Spleen (tissue), 11 donors: ENCODE measurements around the gene EPHA6. TPM values are rescaled to one million over a fixed set of nuclear protein-coding genes. Genes with fewer than 3 reads are reported as not detected.

ENCODE experiments used
- DNase-seq: peaks from one replicate; pipeline ENCODE4 v3.0.0-alpha.2; 2020
- H3K27ac ChIP-seq, 8 donors: fragments of 200-600 bp; sonication (generic) in 7 of 8; 1 replicate in 4 of 8; 2 replicates in 4 of 8; pipeline versions ENCODE4 v1.5.0 to v1.8.0; 2016 to 2021; ENCODE audit warnings: inconsistent platforms in 4 of 8, mild to moderate bottlenecking in 4 of 8, moderate library complexity in 1 of 8
- H3K27me3 ChIP-seq, 7 donors: fragments of 200-600 bp; sonication (generic) in 6 of 7; replicated peaks in 1 of 7; 1 replicate in 4 of 7; 2 replicates in 3 of 7; pipeline versions ENCODE4 v1.5.0 to v1.8.0; 2016 to 2021; ENCODE audit warnings: inconsistent platforms in 3 of 7, mild to moderate bottlenecking in 1 of 7
- H3K36me3 ChIP-seq, 6 donors: fragments of 200-600 bp; sonication (generic) in 5 of 6; 1 replicate in 4 of 6; 2 replicates in 2 of 6; pipeline versions ENCODE4 v1.5.0 to v1.8.0; 2016 to 2021; ENCODE audit warnings: inconsistent platforms in 2 of 6
- H3K4me1 ChIP-seq, 6 donors: fragments of 200-600 bp; sonication (generic) in 5 of 6; 1 replicate in 3 of 6; 2 replicates in 3 of 6; pipeline versions ENCODE4 v1.5.0 to v1.8.0; 2016 to 2021; ENCODE audit warnings: inconsistent platforms in 3 of 6
- H3K4me3 ChIP-seq, 8 donors: fragments of 200-600 bp; sonication (generic) in 7 of 8; 1 replicate in 4 of 8; 2 replicates in 4 of 8; pipeline versions ENCODE4 v1.5.0 to v1.8.0; 2016 to 2021; ENCODE audit warnings: inconsistent platforms in 4 of 8, mild to moderate bottlenecking in 4 of 8, moderate library complexity in 2 of 8
- H3K9me3 ChIP-seq, 8 donors: fragments of 200-600 bp; sonication (generic) in 7 of 8; 1 replicate in 4 of 8; 2 replicates in 4 of 8; pipeline versions ENCODE4 v1.5.0 to v1.8.0; 2016 to 2021; ENCODE audit warnings: inconsistent platforms in 4 of 8
- CTCF ChIP-seq, 11 experiments: fragments of 200-600 bp in 7 of 11; fragments of 450-650 bp in 4 of 11; sonication (generic) in 4 of 11; IDR thresholded peaks in 8 of 11; conservative IDR thresholded peaks in 3 of 11; 1 replicate in 7 of 11; 2 replicates in 4 of 11; pipeline versions ENCODE4 v1.4.0 to v1.8.0; 2016 to 2021; ENCODE audit warnings: antibody characterized with exemption in 11 of 11, inconsistent platforms in 4 of 11, mild to moderate bottlenecking in 1 of 11
- POLR2A ChIP-seq, 3 donors: fragments of 450-650 bp; IDR thresholded peaks; one replicate each; pipeline ENCODE4 v1.5.1; 2017; ENCODE audit warnings: antibody characterized with exemption in 3 of 3, mild to moderate bottlenecking in 1 of 3
- POLR2AphosphoS5 ChIP-seq, 3 donors: sonication (generic); formaldehyde crosslinking; IDR thresholded peaks; one replicate each; pipeline ENCODE4 v1.5.1; 2017; ENCODE audit warnings: antibody characterized with exemption in 3 of 3
- WGBS, 5 donors: extraction: QIAGEN DNeasy Blood & Tissue Kit in 3 of 5; methylation state at CpG; one replicate each; pipeline versions ENCODE4 v1.1.5 to v1.1.7; 2013 to 2018; 5-methylcytosine and 5-hydroxymethylcytosine counted together
- intact Hi-C: fragments of 100-400 bp; cut with DNase I; formaldehyde crosslinking; loops from one replicate; pipeline ENCODE4 v1.15.0; 2023; ENCODE audit warnings: low total_unique reads
- polyA plus RNA-seq, 3 donors: library from polyadenylated mRNA; stranded (reverse); fragments of 200-250 nt; gene quantifications; one replicate each; pipeline ENCODE4 v1.2.1, GENCODE V29; 2013
- total RNA-seq, 7 donors: library from RNA; depleted of rRNA in 3 of 7; stranded (reverse); fragments of >200 nt in 3 of 7; fragmentation: NEBNext Ultra II Directional in 4 of 7; extraction: Animal tissue kit (Norgen Biotek cat#: 25700) in 4 of 7; gene quantifications; one replicate each; pipeline versions ENCODE4 v1.1.0 to v1.2.1, GENCODE V29; 2016 to 2021
- donor health status: healthy with polysubstance abuse.
- donor health status: DM: no; HTN: no; CAD: no; lungs with moderate emphysema.
- donor health status: DM: no; HTN: no; CAD: no.
- donor health status: Bipolar disorder and iron deficiency.
- donor health status: healthy.
- donor health status: DM: no; HTN: no; CAD: no.
- donor health status: DM: yes; HTN: yes; CAD: no.

Gene EPHA6
- total and polyA plus RNA-seq, 10 donors: 0.44 TPM; not detected in 9

- H3K27ac ChIP-seq: no peak overlapping the region
- DNase-seq: no peak
- H3K4me1 ChIP-seq: no peaks in the 10 kb centered on the region
- H3K36me3 ChIP-seq: no peaks in the 10 kb centered on the region
- no peaks in the 10 kb centered on the region for H3K27me3 ChIP-seq
- no peak overlapping the region for H3K4me3 ChIP-seq
- peaks cover 0 to 45% (median 27%) of the 10 kb centered on the region in 8 donors for H3K9me3 ChIP-seq
- intact Hi-C loops: no loop called here
- WGBS, 5 donors: 88 to 100% (median 95%) methylated on average over 1 to 6 of the region's 6 CpGs
- TF ChIP-seq CTCF (IDR thresholded peaks at IDR 0.05 in 8 of 11, conservative IDR thresholded peaks at IDR 0.05 in 3 of 11) (no peak), POLR2AphosphoS5 (IDR thresholded peaks at IDR 0.05) (no peak), POLR2A (IDR thresholded peaks at IDR 0.05) (no peak)
Measured at GRCh38 chr3:97425002-97425401, 610.6 kb downstream of the EPHA6 start.

- intact Hi-C loops: no loop called here
Measured at GRCh38 chr3:97430601-97431000, 616.2 kb downstream of the EPHA6 start.

GRCh38 chr3:97432914-97433313 is 618.5 kb downstream of the EPHA6 start:
- no peaks in the 10 kb centered on the region for H3K27me3 ChIP-seq
- H3K27ac ChIP-seq: no peak overlapping the region
- no peaks in the 10 kb centered on the region for H3K4me1 ChIP-seq
- WGBS, 5 donors: 65 to 79% (median 76%) methylated on average over 2 of the region's 2 CpGs
- intact Hi-C loops: no loop called here
- no peaks in the 10 kb centered on the region for H3K9me3 ChIP-seq
- H3K36me3 ChIP-seq: no peaks in the 10 kb centered on the region
- no peak for DNase-seq
- TF ChIP-seq CTCF (IDR thresholded peaks at IDR 0.05 in 8 of 11, conservative IDR thresholded peaks at IDR 0.05 in 3 of 11) (no peak), POLR2AphosphoS5 (IDR thresholded peaks at IDR 0.05) (no peak), POLR2A (IDR thresholded peaks at IDR 0.05) (no peak)
- H3K4me3 ChIP-seq: no peak overlapping the region

More at GRCh38 chr3:97430601-97431000, 616.2 kb downstream of the EPHA6 start:
- no peaks in the 10 kb centered on the region for H3K4me1 ChIP-seq
- no peak overlapping the region for H3K4me3 ChIP-seq
- no peak for TF ChIP-seq POLR2AphosphoS5 (IDR thresholded peaks at IDR 0.05)
- TF ChIP-seq CTCF (IDR thresholded peaks at IDR 0.05 in 8 of 11, conservative IDR thresholded peaks at IDR 0.05 in 3 of 11): no peak
- no peak for TF ChIP-seq POLR2A (IDR thresholded peaks at IDR 0.05)
- H3K9me3 ChIP-seq: peaks cover 0 to 18% (median 8%) of the 10 kb centered on the region in 8 donors
- H3K36me3 ChIP-seq: no peaks in the 10 kb centered on the region
- no peaks in the 10 kb centered on the region for H3K27me3 ChIP-seq
- H3K27ac ChIP-seq: no peak overlapping the region
- WGBS, 5 donors: 72 to 86% (median 77%) methylated on average over 2 of the region's 2 CpGs
- DNase-seq: no peak

- Histone ChIP-seq H3K4me3 (no peak overlapping the region), H3K9me3 (no peaks in the 10 kb centered on the region), H3K4me1 (no peaks in the 10 kb centered on the region), H3K27me3 (no peaks in the 10 kb centered on the region), H3K36me3 (no peaks in the 10 kb centered on the region), H3K27ac (no peak overlapping the region)
- no peak for TF ChIP-seq POLR2AphosphoS5 (IDR thresholded peaks at IDR 0.05)
- TF ChIP-seq CTCF (IDR thresholded peaks at IDR 0.05 in 8 of 11, conservative IDR thresholded peaks at IDR 0.05 in 3 of 11): no peak
- no peak for TF ChIP-seq POLR2A (IDR thresholded peaks at IDR 0.05)
- intact Hi-C loops: no loop called here
- no peak for DNase-seq
- WGBS, 5 donors: 86 to 94% (median 90%) methylated on average over 1 of the region's 1 CpG
Measured at GRCh38 chr3:97438131-97438530, 623.7 kb downstream of the EPHA6 start.
